CD14-positive monocyte (primary cell): ENCODE results near the gene ADGRL3. TPM values are rescaled to one million over a fixed set of nuclear protein-coding genes. Genes with fewer than 3 reads are reported as not detected.

Experiments used
- DNase-seq, 3 donors: peaks; one replicate each; pipeline ENCODE4 v3.0.0-alpha.2; 2011 to 2022
- H2AFZ ChIP-seq: 2 replicates; pipeline ENCODE4 v1.6.0; 2012; ENCODE audit warnings: mild to moderate bottlenecking, low read depth, low read length, inconsistent platforms; ENCODE audit not compliant: insufficient read depth, poor library complexity, severe bottlenecking
- H3K27ac ChIP-seq, 2 donors: 1 replicate in 1 of 2; 2 replicates in 1 of 2; pipeline ENCODE4 v1.5.1; 2012 to 2013; ENCODE audit warnings: low read length in 2 of 2, control low read depth in 1 of 2, inconsistent platforms in 1 of 2, low read depth in 1 of 2, mild to moderate bottlenecking in 1 of 2
- H3K27me3 ChIP-seq, 2 donors: one replicate each; pipeline versions ENCODE4 v1.6.0 to v1.6.1; 2011 to 2013; ENCODE audit warnings: low read length in 2 of 2; ENCODE audit not compliant: control insufficient read depth in 2 of 2, insufficient read depth in 2 of 2
- H3K36me3 ChIP-seq, 2 donors: replicated peaks in 1 of 2; 1 replicate in 1 of 2; 2 replicates in 1 of 2; pipeline versions ENCODE4 v1.5.1 to v1.6.1; 2012 to 2013; ENCODE audit warnings: low read length in 2 of 2, control low read depth in 1 of 2, inconsistent platforms in 1 of 2, mild to moderate bottlenecking in 1 of 2; ENCODE audit not compliant: insufficient read depth in 2 of 2, control insufficient read depth in 1 of 2
- H3K4me1 ChIP-seq, 2 donors: 1 replicate in 1 of 2; 2 replicates in 1 of 2; pipeline versions ENCODE4 v1.5.1 to v1.6.1; 2012 to 2013; ENCODE audit warnings: low read length in 2 of 2, control low read depth in 1 of 2, inconsistent platforms in 1 of 2, mild to moderate bottlenecking in 1 of 2, moderate library complexity in 1 of 2; ENCODE audit not compliant: insufficient read depth in 2 of 2, control insufficient read depth in 1 of 2
- H3K4me2 ChIP-seq: replicated peaks from 2 replicates; pipeline ENCODE3; 2012; ENCODE audit warnings: low read length, moderate library complexity, mild to moderate bottlenecking; ENCODE audit not compliant: poor library complexity, severe bottlenecking; ENCODE audit errors: extremely low read depth
- H3K4me3 ChIP-seq, 3 experiments: fragments of 200-600 bp in 1 of 3; sonication (generic) in 1 of 3; replicated peaks in 1 of 3; 1 replicate in 2 of 3; 2 replicates in 1 of 3; pipeline ENCODE4 v1.5.1; 2011 to 2013; ENCODE audit warnings: low read length in 3 of 3, mild to moderate bottlenecking in 3 of 3, control low read depth in 2 of 3, low read depth in 2 of 3, inconsistent platforms in 1 of 3, moderate library complexity in 1 of 3
- H3K79me2 ChIP-seq: 2 replicates; pipeline ENCODE4 v1.6.0; 2012; ENCODE audit warnings: mild to moderate bottlenecking, control low read depth, inconsistent platforms, low read length, moderate library complexity; ENCODE audit not compliant: insufficient read depth
- H3K9ac ChIP-seq: 2 replicates; pipeline ENCODE4 v1.6.0; 2017; ENCODE audit warnings: low read length, mild to moderate bottlenecking; ENCODE audit not compliant: insufficient read depth, poor library complexity, severe bottlenecking
- H3K9me3 ChIP-seq, 2 donors: replicated peaks in 1 of 2; 1 replicate in 1 of 2; 2 replicates in 1 of 2; pipeline versions ENCODE4 v1.5.1 to v1.6.1; 2012 to 2013; ENCODE audit warnings: low read length in 2 of 2, control low read depth in 1 of 2; ENCODE audit not compliant: control insufficient read depth in 1 of 2, insufficient read depth in 1 of 2
- H4K20me1 ChIP-seq: 2 replicates; pipeline ENCODE4 v1.6.0; 2012; ENCODE audit warnings: mild to moderate bottlenecking, low read length, control low read depth, moderate library complexity; ENCODE audit not compliant: insufficient read depth
- H3K27ac Mint-ChIP-seq, 7 donors: one replicate each; pipeline ENCODE4 v1.8.0; 2020; ENCODE audit warnings: mild to moderate bottlenecking in 7 of 7, mixed read lengths in 7 of 7, moderate library complexity in 6 of 7, inconsistent platforms in 2 of 7
- H3K27me3 Mint-ChIP-seq, 3 donors: one replicate each; pipeline ENCODE4 v1.8.0; 2021 to 2022; ENCODE audit warnings: low read depth in 3 of 3, mild to moderate bottlenecking in 3 of 3, mixed read lengths in 3 of 3, moderate library complexity in 3 of 3, inconsistent platforms in 1 of 3
- H3K36me3 Mint-ChIP-seq, 2 donors: one replicate each; pipeline ENCODE4 v1.8.0; 2020; ENCODE audit warnings: mixed read lengths in 2 of 2, inconsistent platforms in 1 of 2, mild to moderate bottlenecking in 1 of 2
- H3K4me1 Mint-ChIP-seq: one replicate; pipeline ENCODE4 v1.8.0; 2020; ENCODE audit warnings: mild to moderate bottlenecking, mixed read lengths
- H3K4me3 Mint-ChIP-seq, 2 donors: one replicate each; pipeline ENCODE4 v1.8.0; 2020; ENCODE audit warnings: mild to moderate bottlenecking in 2 of 2, mixed read lengths in 2 of 2, moderate library complexity in 1 of 2
- H3K9me3 Mint-ChIP-seq, 7 donors: one replicate each; pipeline ENCODE4 v1.8.0; 2020 to 2022; ENCODE audit warnings: mixed read lengths in 7 of 7, mild to moderate bottlenecking in 6 of 7, moderate library complexity in 6 of 7, inconsistent platforms in 2 of 7
- WGBS: methylation state at CpG from one replicate; pipeline ENCODE4 v1.1.5; 2013; ENCODE audit warnings: missing lambda C conversion rate; ENCODE audit not compliant: insufficient coverage; 5-methylcytosine and 5-hydroxymethylcytosine counted together
- intact Hi-C, 2 donors: fragments of 100-400 bp; cut with micrococcal nuclease; formaldehyde crosslinking; loops; one replicate each; pipeline versions ENCODE4 v1.15.0 to v1.15.1; 2023
- polyA minus RNA-seq: library from RNA; depleted of rRNA, polyadenylated mRNA; stranded (reverse); fragments of >200 nt; gene quantifications from 2 replicates; pipeline ENCODE4 v1.2.3, GENCODE V29; 2012
- polyA plus RNA-seq, 3 donors: library from polyadenylated mRNA; depleted of rRNA in 1 of 3; unstranded in 2 of 3; stranded (reverse) in 1 of 3; fragments of 300-500 nt in 2 of 3; fragments of >200 nt in 1 of 3; fragmentation: Illumina TruSeq in 2 of 3; gene quantifications; 1 replicate in 2 of 3; 2 replicates in 1 of 3; pipeline ENCODE4 v1.2.3, GENCODE V29; 2012 to 2021
- total RNA-seq, 12 experiments: library from RNA in 1 of 12; stranded (reverse) in 1 of 12; fragments of 120-200 nt in 1 of 12; gene quantifications; one replicate each; pipeline ENCODE4 v1.2.4 and lab custom pipeline; 2013 to 2026; ENCODE audit warnings: mixed read lengths in 6 of 12, inconsistent platforms in 1 of 12
- TF ChIP-seq, protein P1 (sequence below): fragments of 200-600 bp; IDR thresholded peaks from one replicate; pipeline ENCODE4 v1.8.0; 2022; ENCODE audit warnings: antibody characterized with exemption, mild to moderate bottlenecking

ADGRL3 gene
- total RNA-seq (2013): 0.83 TPM
- not detected for polyA plus RNA-seq
- not detected in 2 replicates for polyA minus RNA-seq
- 0 to 5.6 (median 0.17) reads per million in 11 experiments for total RNA-seq (lab: John Stamatoyannopoulos, UW)

DNA sequence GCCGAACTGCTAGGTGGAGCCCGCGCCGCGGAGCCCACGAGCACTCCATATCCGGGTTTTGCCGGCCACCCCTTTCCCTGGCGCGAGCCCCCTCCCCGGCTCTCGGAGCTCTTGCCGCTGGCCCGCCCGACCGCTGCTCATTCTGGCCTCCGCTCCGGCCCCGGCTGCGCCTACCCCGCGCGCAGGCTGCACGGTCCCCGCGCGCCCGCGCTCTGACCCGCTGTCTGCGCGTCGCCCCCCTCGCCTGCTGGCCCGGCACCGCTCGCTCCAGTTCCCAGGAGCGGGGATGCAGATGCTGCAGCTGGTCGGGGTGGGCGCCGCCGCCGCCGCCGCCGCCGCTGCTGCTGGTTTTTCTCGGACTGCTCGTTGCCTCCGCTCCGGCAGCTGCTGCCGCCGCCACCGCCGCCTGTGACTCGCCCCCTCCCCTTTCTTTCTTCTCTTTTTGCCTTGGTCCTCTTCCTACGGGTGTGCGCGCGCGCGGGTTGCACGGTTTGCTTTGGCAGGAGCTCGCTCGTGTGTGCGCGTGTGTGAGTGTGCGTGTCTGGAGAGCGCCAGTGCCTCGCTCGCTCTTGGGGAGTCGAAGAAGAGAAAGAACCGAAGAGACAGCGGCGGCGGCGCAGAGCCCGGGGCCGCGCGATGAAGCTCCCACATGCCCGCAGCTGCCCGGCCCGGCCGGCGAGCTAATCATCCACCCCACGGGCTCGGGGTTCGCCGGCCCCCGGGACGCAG lies at the start of gene ADGRL3:
ADGRL3 (plus strand) TSS at position 140 of the 729 bp plus-strand sequence.
- peak within 1 kb of the TSS; percentile 17 to 65 (median 31) for H3K4me3 ChIP-seq
- no peak for DNase-seq
- H3K9me3 ChIP-seq: peaks cover 0 to 26% of the 10 kb centered on the region in 2 donors
- no peak within 1 kb of the TSS for H3K27ac ChIP-seq
- peaks cover 20% of the 10 kb centered on the region for H3K4me1 Mint-ChIP-seq
- no peaks in the 10 kb centered on the region for H3K79me2 ChIP-seq
- TF ChIP-seq, protein P1, sequence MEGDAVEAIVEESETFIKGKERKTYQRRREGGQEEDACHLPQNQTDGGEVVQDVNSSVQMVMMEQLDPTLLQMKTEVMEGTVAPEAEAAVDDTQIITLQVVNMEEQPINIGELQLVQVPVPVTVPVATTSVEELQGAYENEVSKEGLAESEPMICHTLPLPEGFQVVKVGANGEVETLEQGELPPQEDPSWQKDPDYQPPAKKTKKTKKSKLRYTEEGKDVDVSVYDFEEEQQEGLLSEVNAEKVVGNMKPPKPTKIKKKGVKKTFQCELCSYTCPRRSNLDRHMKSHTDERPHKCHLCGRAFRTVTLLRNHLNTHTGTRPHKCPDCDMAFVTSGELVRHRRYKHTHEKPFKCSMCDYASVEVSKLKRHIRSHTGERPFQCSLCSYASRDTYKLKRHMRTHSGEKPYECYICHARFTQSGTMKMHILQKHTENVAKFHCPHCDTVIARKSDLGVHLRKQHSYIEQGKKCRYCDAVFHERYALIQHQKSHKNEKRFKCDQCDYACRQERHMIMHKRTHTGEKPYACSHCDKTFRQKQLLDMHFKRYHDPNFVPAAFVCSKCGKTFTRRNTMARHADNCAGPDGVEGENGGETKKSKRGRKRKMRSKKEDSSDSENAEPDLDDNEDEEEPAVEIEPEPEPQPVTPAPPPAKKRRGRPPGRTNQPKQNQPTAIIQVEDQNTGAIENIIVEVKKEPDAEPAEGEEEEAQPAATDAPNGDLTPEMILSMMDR: no peak
- peaks cover 6% of the 10 kb centered on the region in 2 donors for H3K36me3 Mint-ChIP-seq
- H4K20me1 ChIP-seq: no peaks in the 10 kb centered on the region
- H2AFZ ChIP-seq: peak within 1 kb of the TSS; percentile 46
- H3K36me3 ChIP-seq: no peaks in the 10 kb centered on the region
- intact Hi-C loops: no loop called here
- H3K9me3 Mint-ChIP-seq: peaks cover 0 to 29% (median 7%) of the 10 kb centered on the region in 7 donors
- peaks cover 8 to 22% of the 10 kb centered on the region in 2 donors for H3K4me1 ChIP-seq
- H3K9ac ChIP-seq: no peak within 1 kb of the TSS
- H3K4me2 ChIP-seq: peak within 1 kb of the TSS; percentile 76
- peak within 1 kb of the TSS; percentile 79 to 99 for H3K4me3 Mint-ChIP-seq
- H3K27me3 ChIP-seq: peaks cover 47 to 80% of the 10 kb centered on the region in 2 donors
- H3K27me3 Mint-ChIP-seq: peaks cover 71 to 77% (median 73%) of the 10 kb centered on the region in 3 donors
- no peak within 1 kb of the TSS for H3K27ac Mint-ChIP-seq
- 0% methylated on average over 82 of the region's 92 CpGs for WGBS

DNA sequence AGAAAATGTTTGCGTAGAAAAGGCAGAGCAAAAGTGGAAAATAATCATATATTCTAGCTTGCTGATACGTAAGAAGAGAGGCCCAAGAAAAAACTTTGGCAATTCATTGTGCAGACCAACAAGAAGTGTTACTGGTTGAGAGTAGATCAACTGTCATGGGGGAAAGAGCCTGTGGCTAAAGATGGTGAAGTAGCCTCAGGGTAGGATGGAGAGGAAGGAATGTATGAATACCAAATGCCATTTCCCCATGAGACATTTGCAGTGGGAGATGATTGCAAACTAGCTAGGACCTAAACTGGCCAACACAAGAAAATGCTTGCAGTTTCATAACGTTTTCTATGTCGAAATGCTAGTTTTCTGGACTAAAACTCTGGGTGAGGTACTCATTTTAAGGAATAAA lies 47.7 kb upstream of the ADGRL3 start:
- Mint-ChIP-seq H3K4me1 (no peaks in the 10 kb centered on the region), H3K9me3 (peaks cover 0 to 10% (median 3%) of the 10 kb centered on the region in 7 donors), H3K27me3 (peaks cover 0 to 2% (median 1%) of the 10 kb centered on the region in 3 donors), H3K36me3 (no peaks in the 10 kb centered on the region), H3K4me3 (no peak overlapping the region), H3K27ac (no peak overlapping the region)
- Histone ChIP-seq H3K4me1 (no peaks in the 10 kb centered on the region), H3K9me3 (no peaks in the 10 kb centered on the region), H3K36me3 (no peaks in the 10 kb centered on the region), H2AFZ (no peak overlapping the region), H3K79me2 (no peaks in the 10 kb centered on the region), H3K27ac (no peak overlapping the region), H3K27me3 (no peaks in the 10 kb centered on the region), H4K20me1 (no peaks in the 10 kb centered on the region), H3K9ac (no peak overlapping the region), H3K4me3 (no peak overlapping the region), H3K4me2 (no peak overlapping the region)
- TF ChIP-seq, protein P1: no peak
- intact Hi-C loops: no loop called here
- DNase-seq: no peak
- 90% methylated on average over 2 of the region's 4 CpGs for WGBS
